ENCODE results near the gene CYLD.

The CYLD gene

DNA sequence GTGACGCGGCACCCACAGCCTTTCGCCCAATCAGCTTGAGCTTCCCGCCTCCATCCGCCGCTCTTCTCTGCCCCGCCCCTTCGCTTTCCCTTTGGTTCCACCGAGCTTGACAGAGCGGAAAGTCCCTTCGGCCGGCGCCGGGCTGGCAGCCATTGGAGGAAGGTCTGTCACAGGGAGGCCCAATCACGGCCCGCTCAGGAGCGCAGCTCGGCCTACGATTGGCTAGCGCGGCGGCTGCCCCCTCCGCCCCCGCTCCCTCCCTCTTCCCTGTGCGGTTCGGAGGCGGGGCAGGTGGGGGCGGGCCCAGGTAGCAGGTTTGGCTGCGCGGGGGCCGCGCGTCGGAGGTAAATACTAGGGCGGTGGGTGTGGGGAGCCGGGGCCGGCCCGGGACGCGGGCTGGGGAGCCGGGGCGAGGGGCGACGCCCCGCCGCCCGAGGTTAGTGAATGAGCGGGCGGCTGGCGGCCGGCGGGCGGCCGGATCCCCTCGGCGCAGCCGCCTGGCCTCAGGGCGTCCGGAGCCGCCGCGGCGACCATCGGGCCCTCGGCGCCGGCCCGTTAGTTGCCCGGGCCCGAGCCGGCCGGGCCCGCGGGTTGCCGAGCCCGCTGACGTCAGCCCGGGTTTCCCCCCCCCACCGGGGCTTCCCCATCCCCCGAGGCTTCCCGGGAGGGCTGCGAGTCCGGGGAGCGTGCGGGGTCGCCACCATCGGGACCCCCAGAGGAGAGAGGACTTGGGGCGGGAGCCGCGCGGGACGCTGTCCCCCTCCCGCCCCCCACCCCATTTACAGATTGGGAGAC lies at the start of gene CYLD:
Gene CYLD (plus strand): TSS at position 306 of the 795 bp plus-strand sequence. CDS start 7,613 bp downstream, outside the sequence.
- peak; percentile 100 for DNase-seq

DNA sequence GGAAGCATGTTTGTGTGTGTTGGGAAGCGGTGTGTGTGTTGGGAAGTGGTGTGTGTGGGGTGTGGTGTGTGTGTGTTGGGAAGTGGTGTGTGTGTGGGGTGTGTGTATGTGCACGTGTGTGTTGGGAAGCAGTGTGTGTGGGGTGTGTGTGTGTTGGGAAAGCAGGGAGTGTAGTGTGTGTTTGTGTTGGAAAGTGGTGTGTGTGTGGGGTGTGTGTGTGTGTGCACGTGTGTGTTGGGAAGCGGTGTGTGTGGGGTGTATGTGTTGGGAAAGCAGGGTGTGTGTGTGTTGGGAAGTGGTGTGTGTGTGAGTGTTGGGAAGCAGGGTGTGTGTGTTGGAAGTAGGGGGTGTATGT lies 49.3 kb upstream of the CYLD start:
- no peak for DNase-seq

DNA sequence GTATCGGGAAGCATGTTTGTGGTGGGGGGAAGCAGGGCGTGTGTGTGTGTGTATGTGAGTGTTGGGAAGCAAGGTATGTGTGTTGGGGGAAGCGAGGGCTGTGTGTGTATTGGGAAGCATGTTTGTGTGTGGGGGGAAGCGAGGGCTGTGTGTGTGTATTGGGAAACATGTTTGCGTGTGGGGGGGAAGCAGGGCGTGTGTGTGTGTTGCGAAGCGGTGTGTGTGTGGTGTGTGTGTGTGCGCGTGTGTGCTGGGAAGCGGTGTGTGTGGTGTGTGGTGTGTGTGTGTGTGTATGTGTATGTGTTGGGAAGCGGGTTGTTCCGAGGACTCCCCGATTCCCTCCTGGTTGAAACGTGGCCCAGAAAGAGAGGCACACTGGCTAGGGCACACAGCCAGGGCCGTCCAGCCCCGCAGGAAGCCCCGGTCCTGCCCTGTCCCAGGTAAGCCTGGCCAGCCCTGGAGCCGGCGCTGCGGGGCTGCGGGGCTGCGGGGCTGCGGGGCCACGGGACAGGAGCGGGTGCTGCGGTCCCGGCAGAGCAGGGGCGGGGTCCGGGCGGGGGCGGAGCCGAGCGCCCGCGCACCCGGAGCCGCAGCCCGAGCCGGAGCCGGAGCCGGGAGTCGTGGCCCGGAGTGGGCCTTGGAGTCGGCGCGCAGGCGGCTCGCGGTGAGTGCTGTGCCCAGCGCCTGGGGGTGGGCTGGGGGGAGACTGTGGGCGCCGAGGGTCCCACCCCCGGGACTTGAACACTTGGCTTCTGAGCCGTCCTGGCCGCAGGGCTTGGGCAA lies 48.7 kb upstream of the CYLD start, which contains the start of gene NOD2:
Gene NOD2 (plus strand): TSS at position 608 of the 783 bp plus-strand sequence. CDS start 5,890 bp downstream, outside the sequence.
- DNase-seq: no peak

DNA sequence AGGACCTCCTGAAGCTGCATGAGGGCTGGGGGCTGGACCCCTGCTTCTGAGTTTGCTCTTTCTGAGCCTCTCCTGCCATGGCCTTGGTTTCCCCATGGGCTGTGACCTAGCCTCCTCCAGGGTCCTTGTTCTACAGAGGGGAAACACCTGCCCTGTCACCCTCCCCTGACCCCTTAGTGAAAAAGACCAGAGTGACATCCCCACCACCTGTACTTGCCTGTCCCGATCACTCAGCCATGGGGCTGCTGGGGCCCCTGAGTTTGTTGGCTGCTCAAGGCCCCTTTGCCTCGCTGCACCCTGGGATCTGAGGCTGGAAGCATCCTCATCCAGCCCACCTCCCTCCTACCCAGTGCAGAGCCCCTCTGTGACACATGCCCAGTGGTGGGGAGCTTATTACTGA lies 47.7 kb upstream of the CYLD start:
- DNase-seq: no peak

DNA sequence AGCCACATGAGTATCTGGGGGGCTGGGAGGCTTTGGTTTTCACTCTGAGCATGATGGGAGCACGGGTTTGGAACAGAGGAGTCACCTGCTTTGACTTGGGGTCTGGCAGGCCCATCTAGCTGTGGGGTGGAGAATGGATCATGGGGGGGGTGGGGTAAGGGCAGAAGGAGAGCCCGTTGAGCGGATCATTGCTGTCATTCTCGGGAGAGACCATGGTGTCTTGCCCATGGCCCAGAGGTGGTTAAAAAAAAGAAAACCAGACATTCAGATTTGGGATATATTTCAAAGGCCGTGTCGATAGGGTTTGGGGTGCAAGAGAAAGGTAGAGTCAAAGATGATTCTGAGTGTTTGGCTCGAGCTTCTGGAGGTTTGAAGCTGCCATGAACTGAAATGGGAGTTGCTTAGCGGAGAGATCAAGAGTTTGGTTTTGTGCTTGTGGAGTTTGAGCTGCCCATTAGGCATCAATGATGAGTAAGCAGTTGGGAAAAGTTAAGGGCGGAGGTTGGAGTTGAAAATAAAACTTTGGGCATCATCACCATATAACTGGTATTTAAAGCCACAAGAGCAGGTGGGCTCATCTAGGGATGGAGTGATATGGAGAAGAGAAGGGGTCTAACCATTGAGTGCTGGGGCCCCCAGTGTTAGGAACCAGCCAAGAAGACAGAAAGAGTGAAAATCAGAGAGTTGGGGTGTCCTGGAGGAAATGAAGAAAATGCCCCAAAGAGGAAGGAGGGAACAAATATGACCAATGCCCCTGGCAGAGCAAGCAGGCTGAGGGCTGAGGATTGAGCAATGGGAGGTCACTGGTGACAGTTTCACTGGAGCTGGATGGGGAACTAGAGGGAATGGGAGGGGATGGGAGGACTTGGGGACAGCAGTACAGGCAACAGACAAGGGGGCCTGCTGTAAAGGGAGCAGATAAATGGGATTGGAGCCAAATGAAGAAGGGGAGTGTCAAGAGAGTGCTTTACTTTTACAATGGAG lies 46.6 kb upstream of the CYLD start:
- DNase-seq: no peak

DNA sequence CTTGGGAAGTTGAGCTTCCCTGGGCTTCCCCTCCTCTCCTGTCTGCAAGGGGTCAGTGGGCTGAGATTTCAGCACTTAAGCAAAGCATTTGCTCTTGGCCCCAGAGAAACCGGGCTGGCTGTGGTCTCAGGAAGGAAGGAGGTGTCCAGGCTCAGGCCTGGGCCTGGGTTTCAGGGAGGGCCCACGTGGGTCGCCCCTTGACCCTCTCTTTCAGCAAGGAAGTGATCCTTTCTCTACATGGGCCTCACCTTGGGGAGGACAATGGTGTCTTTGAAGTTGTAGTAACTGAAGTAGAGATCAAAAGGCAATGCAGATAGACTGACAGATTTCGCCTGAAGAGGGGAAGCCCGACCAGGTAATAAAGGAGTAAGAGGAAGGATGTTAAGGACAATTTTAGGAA lies 45.8 kb upstream of the CYLD start:
- no peak for DNase-seq

DNA sequence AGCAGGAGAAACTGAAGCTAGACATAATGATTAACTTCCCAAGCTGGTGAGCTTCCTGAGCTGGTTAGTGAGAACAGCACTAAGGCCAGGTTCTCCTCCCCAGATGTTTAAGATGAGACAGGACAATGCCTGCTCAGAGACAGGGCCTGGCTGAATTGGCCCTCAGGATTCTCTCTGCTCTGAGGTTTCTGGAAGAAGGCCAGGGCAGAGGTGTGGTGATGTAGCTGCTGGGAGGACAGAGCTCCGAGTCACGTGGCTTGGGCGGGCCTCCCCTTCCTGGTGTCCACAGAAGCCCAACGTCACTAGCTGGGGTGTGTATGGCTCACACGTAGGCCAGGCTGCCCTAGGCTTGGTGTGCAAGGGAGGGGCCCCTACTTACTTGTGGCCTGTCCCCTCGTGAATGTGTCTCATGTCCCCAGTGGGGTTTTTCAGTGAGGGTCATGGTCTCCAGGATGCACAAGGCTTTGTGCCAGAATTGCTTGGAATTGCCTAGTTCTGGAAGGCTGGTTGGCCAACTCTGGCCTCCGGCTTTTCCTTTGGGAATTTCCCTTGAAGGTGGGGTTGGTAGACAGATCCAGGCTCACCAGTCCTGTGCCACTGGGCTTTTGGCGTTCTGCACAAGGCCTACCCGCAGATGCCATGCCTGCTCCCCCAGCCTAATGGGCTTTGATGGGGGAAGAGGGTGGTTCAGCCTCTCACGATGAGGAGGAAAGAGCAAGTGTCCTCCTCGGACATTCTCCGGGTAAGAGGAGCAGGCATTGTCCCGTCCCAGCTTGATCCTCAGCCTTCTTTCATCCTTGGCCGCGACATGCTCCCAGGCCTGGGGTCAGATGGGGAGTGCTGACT lies 45.1 kb upstream of the CYLD start:
- DNase-seq: no peak

DNA sequence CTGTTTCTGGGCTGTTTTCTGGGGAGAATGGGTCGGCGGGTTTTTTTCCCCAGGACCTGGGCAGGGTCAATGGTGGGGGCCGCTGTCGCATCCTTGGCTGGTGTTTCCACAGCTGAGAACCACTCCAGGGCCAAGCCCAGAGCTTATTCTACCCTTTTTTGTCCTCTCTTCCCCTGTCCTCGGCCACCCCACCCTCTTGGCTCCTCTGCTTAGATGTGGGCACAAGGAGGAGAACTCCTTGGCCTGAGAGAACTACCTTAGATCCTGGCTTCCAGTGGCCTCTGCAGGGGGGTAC lies 44.5 kb upstream of the CYLD start:
- no peak for DNase-seq

DNA sequence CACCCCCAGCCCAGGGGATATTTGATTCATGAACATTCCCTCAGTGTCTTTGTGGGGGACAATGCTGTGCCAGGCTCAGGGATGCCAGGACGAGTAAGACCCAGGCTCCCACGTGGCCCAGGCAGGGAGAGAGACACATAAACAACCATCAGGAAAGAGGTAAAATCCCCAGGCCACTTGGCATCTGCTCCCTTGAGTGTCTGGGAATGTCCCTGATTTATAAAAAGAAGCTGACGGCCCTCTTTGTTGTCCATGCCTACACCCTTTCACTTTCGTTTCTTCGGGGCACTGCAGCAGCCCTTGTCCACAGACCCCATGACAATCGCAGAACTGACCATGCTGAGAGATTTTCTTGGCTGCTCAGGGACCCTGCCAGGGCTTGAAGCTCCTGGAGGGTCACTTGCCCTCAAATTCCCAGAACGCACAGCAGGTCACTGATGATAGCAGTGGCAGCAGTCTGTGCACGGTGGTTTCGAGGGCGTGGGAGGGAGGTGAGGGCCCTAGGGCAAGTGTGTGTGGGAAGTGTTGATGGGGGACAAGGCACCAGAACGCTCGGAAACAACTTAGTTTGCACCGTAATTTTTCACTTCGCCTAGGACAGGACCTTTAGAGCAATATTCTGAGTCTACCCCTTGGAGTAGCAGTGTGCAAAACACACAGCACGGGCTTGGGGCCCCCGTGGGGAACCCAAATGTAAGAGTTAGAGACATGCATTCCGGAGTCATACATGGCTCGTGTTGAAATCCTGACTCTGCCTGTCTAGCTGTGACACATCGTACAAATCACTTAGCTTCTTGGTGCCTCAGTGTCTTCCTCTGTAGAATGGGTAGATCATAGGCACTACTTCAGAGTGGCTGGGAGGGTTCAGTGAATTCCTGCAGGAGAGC lies 43.8 kb upstream of the CYLD start:
- DNase-seq: no peak

DNA sequence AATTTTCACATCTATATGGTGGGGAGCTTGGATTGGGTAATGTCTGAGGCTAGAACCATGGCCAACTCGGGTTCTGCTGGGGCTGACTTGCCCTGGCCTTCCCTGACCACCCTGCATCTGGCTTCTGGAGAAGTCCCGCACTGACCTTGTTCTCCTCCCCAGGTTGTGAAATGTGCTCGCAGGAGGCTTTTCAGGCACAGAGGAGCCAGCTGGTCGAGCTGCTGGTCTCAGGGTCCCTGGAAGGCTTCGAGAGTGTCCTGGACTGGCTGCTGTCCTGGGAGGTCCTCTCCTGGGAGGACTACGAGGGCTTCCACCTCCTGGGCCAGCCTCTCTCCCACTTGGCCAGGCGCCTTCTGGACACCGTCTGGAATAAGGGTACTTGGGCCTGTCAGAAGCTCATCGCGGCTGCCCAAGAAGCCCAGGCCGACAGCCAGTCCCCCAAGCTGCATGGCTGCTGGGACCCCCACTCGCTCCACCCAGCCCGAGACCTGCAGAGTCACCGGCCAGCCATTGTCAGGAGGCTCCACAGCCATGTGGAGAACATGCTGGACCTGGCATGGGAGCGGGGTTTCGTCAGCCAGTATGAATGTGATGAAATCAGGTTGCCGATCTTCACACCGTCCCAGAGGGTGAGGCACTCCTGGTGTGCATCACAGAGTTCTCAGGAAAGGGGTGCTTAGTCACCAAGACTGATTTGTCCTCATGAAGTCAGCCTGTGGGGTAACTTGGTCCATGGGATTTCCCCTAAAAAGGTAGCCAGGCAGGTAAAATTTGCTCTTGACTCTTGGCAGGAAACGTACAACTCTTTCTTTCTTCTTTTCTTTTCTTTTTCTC lies 42.3 kb upstream of the CYLD start:
- no peak for DNase-seq

DNA sequence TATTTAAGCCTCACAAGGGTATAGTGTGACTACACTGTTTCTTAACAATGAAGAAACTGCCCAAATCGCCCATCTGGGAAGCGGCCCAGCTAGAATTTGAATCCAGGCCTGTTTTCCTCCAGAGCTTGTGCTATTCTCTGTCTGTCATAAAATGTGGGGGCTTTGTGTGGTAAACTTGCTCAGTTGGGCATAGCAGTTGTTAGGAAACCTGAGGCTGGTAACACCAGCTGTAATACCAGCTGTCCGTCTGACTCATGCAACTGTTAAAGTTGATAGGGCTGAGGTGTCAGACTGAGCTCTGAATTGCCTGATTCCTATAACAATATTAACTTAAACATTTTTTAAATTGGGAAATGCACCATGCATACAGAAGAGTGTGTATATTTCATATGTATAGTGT lies 39.2 kb upstream of the CYLD start:
- DNase-seq: no peak

DNA sequence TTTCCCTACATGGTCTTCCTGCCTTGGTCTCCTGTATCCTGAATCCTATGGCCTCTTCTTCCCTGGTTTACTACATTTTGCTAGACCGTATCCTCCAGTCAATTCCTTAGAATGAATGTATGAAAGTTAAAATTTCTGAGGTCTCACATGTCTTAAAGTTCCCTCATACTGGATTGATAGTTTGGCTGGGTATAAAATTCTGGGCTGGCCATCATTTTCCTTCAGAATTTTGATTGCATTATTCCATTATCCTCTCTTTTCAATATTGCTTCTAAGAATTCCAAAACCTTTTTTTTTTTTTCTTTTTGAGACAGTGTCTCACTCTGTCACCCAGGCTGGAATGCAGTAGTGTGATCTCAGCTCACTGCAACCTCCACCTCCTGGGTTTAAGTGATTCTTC lies 37.6 kb upstream of the CYLD start:
- DNase-seq: no peak

DNA sequence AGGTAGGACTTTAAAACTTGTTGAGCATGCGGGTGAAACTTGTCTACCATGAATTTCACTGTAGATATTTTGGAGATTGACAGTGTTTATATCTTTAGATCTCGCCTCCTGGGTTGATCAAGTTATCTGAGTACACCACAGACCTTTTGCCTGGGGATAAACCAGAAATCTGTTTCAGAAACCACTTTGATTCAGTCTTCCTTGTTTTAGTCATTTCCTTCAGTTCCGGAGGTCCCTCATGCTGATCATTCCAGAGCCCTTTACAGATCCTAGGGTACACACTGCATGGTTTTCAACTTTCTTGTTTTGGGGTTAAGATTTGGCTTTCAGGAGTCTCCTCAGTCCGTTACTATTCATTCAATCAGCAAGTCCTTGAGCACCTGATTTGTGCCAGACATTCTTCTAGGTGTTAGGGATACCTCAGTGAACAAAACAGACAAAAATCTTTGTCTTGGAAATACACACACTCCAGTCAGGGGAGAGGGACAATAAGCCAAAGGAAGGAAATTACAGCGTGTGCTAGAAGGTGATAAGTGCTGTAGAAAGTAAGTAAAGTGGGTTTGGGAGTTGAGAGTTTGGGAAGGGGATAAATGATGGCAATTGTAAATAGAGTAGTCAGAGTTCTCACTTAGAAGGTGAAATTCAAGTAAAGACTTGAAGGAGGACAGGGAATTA lies 36.3 kb upstream of the CYLD start:
- no peak for DNase-seq

DNA sequence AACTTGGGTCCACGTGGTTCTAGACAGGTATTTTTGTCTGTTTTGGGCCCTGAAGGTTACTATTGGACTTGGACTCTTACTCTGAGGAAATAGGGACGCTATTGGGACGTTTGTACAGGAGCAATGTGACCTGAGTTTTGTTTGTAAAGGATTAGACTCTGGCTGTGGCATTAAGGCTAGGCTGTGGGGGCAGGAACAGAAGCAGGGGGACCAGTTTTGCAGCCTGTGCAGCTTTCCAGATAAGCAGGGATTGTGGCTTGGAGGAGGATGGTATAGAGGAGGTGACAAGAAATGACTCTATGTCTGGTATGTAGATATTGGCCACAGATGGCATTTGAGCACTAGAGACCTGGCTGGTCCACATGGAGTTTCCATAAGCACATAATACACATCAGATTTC lies 35.6 kb upstream of the CYLD start:
- DNase-seq: no peak

DNA sequence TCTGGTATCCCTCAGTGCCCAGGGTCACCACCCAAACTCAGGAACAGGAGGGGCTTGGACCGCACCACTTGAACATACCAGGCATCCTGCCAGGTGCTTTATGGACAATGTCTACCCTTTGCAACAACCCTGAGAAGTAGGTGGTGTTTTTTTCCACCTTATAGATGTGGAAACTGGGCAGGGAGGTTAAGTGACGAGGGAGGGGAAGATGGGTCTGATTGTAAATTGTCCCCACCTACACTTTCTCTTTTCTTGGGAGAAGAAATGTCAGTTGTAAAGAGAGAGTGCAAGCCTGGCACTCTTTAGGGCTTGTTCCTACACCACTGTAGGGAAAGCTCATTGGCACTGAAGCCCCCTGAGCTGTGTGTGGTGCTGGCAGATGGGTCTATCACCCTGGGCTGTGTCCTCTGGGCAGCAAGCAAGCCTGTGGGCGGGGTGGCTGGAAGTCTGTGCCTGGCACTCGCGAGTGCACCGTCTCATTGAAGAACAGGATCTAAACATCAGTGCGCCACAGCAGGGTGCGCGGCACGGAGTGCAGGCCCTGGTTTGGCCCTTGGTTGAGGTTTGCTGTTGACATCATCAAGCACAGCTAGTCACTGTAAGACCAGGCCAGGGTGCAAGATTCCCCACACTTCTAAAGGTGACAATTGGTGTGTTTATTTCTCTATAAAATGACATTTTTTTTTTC lies 33.4 kb upstream of the CYLD start:
- no peak for DNase-seq

DNA sequence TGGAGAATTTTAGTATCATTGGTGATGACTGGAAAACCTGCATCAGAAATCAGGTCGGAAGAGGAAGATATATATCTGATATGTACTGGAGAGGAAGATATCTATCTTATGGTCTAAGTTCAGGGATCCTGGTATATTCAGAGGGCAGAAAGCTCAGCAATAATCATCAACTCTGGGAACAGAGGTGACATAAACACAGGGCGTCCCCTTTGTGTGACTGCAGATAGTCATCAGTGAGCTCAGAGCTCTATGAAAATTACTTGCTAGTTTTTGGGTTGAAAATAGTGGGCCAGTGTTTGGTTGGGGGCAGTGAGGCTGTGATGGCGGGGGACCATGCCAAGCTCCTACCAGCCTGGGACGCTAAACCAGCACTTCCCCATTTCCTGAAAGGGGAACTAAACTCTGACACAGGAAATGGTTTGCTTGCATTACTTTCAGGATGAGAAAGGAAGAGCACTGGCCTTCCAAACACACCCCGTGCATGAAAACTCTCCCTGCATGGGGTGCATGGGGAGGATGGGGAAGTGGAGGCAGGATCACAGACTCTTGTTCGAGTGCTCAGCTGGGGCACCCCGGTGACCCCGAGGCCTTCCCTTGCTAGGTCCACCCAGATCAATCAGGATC lies 32.7 kb upstream of the CYLD start:
- no peak for DNase-seq

DNA sequence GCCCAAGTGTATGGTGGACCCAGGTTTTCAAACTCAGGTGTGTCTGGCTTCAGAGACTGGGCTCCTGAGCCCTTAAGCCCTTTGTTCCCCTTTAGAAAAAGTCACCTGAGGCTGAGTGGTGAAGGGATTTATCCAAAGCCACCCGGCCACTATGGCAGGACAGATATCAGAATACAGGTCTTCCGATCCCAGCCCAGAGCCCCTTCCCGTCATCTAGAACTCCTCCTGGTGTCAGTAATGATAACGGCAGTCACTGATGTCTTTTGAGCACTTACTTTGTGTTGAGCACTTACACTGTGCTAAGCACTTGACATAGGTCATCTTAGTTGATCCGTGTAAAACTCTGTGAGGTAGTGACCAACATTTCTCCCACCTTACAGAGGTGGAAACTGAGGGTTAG lies 31.9 kb upstream of the CYLD start:
- no peak for DNase-seq

DNA sequence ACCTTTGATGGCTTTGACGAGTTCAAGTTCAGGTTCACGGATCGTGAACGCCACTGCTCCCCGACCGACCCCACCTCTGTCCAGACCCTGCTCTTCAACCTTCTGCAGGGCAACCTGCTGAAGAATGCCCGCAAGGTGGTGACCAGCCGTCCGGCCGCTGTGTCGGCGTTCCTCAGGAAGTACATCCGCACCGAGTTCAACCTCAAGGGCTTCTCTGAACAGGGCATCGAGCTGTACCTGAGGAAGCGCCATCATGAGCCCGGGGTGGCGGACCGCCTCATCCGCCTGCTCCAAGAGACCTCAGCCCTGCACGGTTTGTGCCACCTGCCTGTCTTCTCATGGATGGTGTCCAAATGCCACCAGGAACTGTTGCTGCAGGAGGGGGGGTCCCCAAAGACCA lies 30.8 kb upstream of the CYLD start:
- DNase-seq: no peak

All from left hindlimb (tissue), 1 donor.